MM.1S (cell line): ENCODE data around the gene PNPLA3.

Experiments used
- DNase-seq: peaks from one replicate; pipeline ENCODE4 v3.0.0-alpha.2; 2015
- H2AFZ ChIP-seq: fragments of 300-600 bp; sonication (generic); 2 replicates; pipeline ENCODE4 v1.6.0; 2016; ENCODE audit warnings: antibody characterized with exemption, low read length
- H3F3A ChIP-seq: fragments of 300-600 bp; sonication (generic); 2 replicates; pipeline ENCODE4 v1.6.1; 2016; ENCODE audit warnings: mild to moderate bottlenecking, antibody characterized with exemption, low read length, moderate library complexity, mixed read lengths; ENCODE audit not compliant: insufficient read depth
- H3K27ac ChIP-seq: fragments of 300-600 bp; sonication (generic); 2 replicates; pipeline ENCODE4 v1.5.1; 2016; ENCODE audit warnings: mild to moderate bottlenecking, low read length
- H3K27me3 ChIP-seq: fragments of 300-600 bp; sonication (generic); replicated peaks from 2 replicates; pipeline ENCODE4 v1.6.0; 2016; ENCODE audit warnings: low read length; ENCODE audit not compliant: insufficient read depth
- H3K36me3 ChIP-seq: fragments of 300-600 bp; sonication (generic); replicated peaks from 2 replicates; pipeline ENCODE4 v1.6.1; 2016; ENCODE audit warnings: mild to moderate bottlenecking, low read length, mixed read lengths; ENCODE audit not compliant: insufficient read depth
- H3K4me1 ChIP-seq: fragments of 300-600 bp; sonication (generic); 2 replicates; pipeline ENCODE4 v1.6.1; 2016; ENCODE audit warnings: low read length, mixed read lengths
- H3K4me2 ChIP-seq: fragments of 300-600 bp; sonication (generic); 2 replicates; pipeline ENCODE4 v1.6.0; 2016; ENCODE audit warnings: low read depth, low read length
- H3K4me3 ChIP-seq: fragments of 300-600 bp; sonication (generic); 2 replicates; pipeline ENCODE4 v1.5.1; 2016; ENCODE audit warnings: low read length, mixed read lengths
- H3K79me2 ChIP-seq: fragments of 300-600 bp; sonication (generic); 2 replicates; pipeline ENCODE4 v1.6.1; 2016; ENCODE audit warnings: mixed run types, low read length, mixed read lengths
- H3K9ac ChIP-seq: fragments of 300-600 bp; sonication (generic); 2 replicates; pipeline ENCODE4 v1.6.1; 2016; ENCODE audit warnings: low read length, mixed read lengths
- H3K9me2 ChIP-seq: fragments of 300-600 bp; sonication (generic); replicated peaks from 2 replicates; pipeline ENCODE4 v1.6.1; 2016; ENCODE audit warnings: mild to moderate bottlenecking, low read length, mixed read lengths; ENCODE audit not compliant: insufficient read depth
- H3K9me3 ChIP-seq: fragments of 300-600 bp; sonication (generic); replicated peaks from 2 replicates; pipeline ENCODE4 v1.6.1; 2016; ENCODE audit warnings: mild to moderate bottlenecking, low read length, mixed read lengths; ENCODE audit not compliant: insufficient read depth
- H4K20me1 ChIP-seq: fragments of 300-600 bp; sonication (generic); 2 replicates; pipeline ENCODE4 v1.6.1; 2016; ENCODE audit warnings: mild to moderate bottlenecking, low read length, moderate library complexity, mixed read lengths; ENCODE audit not compliant: insufficient read depth
- EZH2 ChIP-seq: fragments of 300-600 bp; sonication (generic); optimal IDR thresholded peaks from 2 replicates; pipeline ENCODE3; 2017; ENCODE audit warnings: low read depth, mild to moderate bottlenecking, antibody characterized with exemption, low read length, mixed read lengths
- EZH2phosphoT487 ChIP-seq: fragments of 300-600 bp; sonication (generic); IDR thresholded peaks from 2 replicates; pipeline ENCODE4 v1.6.1; 2018; ENCODE audit warnings: antibody characterized with exemption, low read length
- TF ChIP-seq, protein P1 (sequence below): fragments of 300-600 bp; sonication (generic); IDR thresholded peaks from 2 replicates; pipeline ENCODE4 v1.5.1; 2016; ENCODE audit warnings: antibody characterized with exemption, low read length, mixed read lengths

The PNPLA3 gene

GRCh38 chr22:43974028-43974545 lies 50.5 kb downstream of the PNPLA3 start:
- H3K4me3 ChIP-seq, result no peak overlapping the region
- no peaks in the 10 kb centered on the region for H4K20me1 ChIP-seq
- no peak overlapping the region for H3K9ac ChIP-seq
- H3K9me2 ChIP-seq, result no peaks in the 10 kb centered on the region
- no peaks in the 10 kb centered on the region for H3K4me1 ChIP-seq
- no peaks in the 10 kb centered on the region for H3K79me2 ChIP-seq
- no peak for DNase-seq
- no peaks in the 10 kb centered on the region for H3K9me3 ChIP-seq
- H3K27ac ChIP-seq, result no peak overlapping the region
- H2AFZ ChIP-seq, result no peak overlapping the region
- H3F3A ChIP-seq, result no peaks in the 10 kb centered on the region
- 0 out of 2 replicates have a peak, but pooled peaks cover 4% of the 10 kb centered on the region for H3K36me3 ChIP-seq
- no peaks in the 10 kb centered on the region for H3K27me3 ChIP-seq
- H3K4me2 ChIP-seq, result no peak overlapping the region
- TF ChIP-seq EZH2 (no peak), EZH2phosphoT487 (no peak)
- TF ChIP-seq, protein P1, sequence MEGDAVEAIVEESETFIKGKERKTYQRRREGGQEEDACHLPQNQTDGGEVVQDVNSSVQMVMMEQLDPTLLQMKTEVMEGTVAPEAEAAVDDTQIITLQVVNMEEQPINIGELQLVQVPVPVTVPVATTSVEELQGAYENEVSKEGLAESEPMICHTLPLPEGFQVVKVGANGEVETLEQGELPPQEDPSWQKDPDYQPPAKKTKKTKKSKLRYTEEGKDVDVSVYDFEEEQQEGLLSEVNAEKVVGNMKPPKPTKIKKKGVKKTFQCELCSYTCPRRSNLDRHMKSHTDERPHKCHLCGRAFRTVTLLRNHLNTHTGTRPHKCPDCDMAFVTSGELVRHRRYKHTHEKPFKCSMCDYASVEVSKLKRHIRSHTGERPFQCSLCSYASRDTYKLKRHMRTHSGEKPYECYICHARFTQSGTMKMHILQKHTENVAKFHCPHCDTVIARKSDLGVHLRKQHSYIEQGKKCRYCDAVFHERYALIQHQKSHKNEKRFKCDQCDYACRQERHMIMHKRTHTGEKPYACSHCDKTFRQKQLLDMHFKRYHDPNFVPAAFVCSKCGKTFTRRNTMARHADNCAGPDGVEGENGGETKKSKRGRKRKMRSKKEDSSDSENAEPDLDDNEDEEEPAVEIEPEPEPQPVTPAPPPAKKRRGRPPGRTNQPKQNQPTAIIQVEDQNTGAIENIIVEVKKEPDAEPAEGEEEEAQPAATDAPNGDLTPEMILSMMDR, result no peak

- no peaks in the 10 kb centered on the region for H3K79me2 ChIP-seq
- no peak overlapping the region for H3K4me2 ChIP-seq
- no peaks in the 10 kb centered on the region for H4K20me1 ChIP-seq
- TF ChIP-seq, protein P1, result no peak
- no peak for TF ChIP-seq EZH2phosphoT487
- TF ChIP-seq EZH2, result no peak
- H3K4me3 ChIP-seq, result no peak overlapping the region
- H3K9me3 ChIP-seq, result no peaks in the 10 kb centered on the region
- no peaks in the 10 kb centered on the region for H3K4me1 ChIP-seq
- no peak overlapping the region for H3K9ac ChIP-seq
- no peak for DNase-seq
- H3F3A ChIP-seq, result no peaks in the 10 kb centered on the region
- no peak overlapping the region for H2AFZ ChIP-seq
- H3K9me2 ChIP-seq, result no peaks in the 10 kb centered on the region
- no peak overlapping the region for H3K27ac ChIP-seq
- no peaks in the 10 kb centered on the region for H3K27me3 ChIP-seq
- H3K36me3 ChIP-seq, result 0 out of 2 replicates have a peak, but pooled peaks cover 4% of the 10 kb centered on the region
These were observed 51.4 kb downstream of the PNPLA3 start for GRCh38 chr22:43975041-43975440.

- TF ChIP-seq EZH2, result no peak
- no peak for TF ChIP-seq EZH2phosphoT487
- TF ChIP-seq, protein P1, result no peak
- Histone ChIP-seq H4K20me1 (no peaks in the 10 kb centered on the region), H3K9me2 (no peaks in the 10 kb centered on the region)
These were observed 53.5 kb downstream of the PNPLA3 start for GRCh38 chr22:43976861-43977795.

More at GRCh38 chr22:43976861-43977795, 53.5 kb downstream of the PNPLA3 start:
- no peaks in the 10 kb centered on the region for H3K9me3 ChIP-seq
- H3K9ac ChIP-seq, result no peak overlapping the region
- no peak overlapping the region for H2AFZ ChIP-seq
- H3F3A ChIP-seq, result no peaks in the 10 kb centered on the region
- H3K4me1 ChIP-seq, result no peaks in the 10 kb centered on the region
- no peak overlapping the region for H3K4me2 ChIP-seq
- DNase-seq, result no peak
- no peak overlapping the region for H3K27ac ChIP-seq
- H3K36me3 ChIP-seq, result 0 out of 2 replicates have a peak, but pooled peaks cover 4% of the 10 kb centered on the region
- H3K79me2 ChIP-seq, result no peaks in the 10 kb centered on the region
- H3K27me3 ChIP-seq, result no peaks in the 10 kb centered on the region
- no peak overlapping the region for H3K4me3 ChIP-seq
